Mesodermal cell (in vitro differentiated cells): ENCODE measurements around the gene CHD6.

Experiments
- H3K27ac ChIP-seq: 2 replicates; pipeline ENCODE4 v1.7.0; 2013; ENCODE audit warnings: mild to moderate bottlenecking, low read depth, low read length, moderate library complexity; ENCODE audit not compliant: severe bottlenecking
- H3K36me3 ChIP-seq: 2 replicates; pipeline ENCODE4 v1.7.1; 2013; ENCODE audit warnings: mild to moderate bottlenecking, low read length, moderate library complexity; ENCODE audit not compliant: control insufficient read depth, insufficient read depth
- H3K4me1 ChIP-seq: one replicate; pipeline ENCODE4 v1.7.1; 2013; ENCODE audit warnings: mild to moderate bottlenecking, low read length; ENCODE audit not compliant: insufficient read depth, control insufficient read depth, poor library complexity, severe bottlenecking
- H3K4me3 ChIP-seq: 2 replicates; pipeline ENCODE4 v1.7.0; 2013; ENCODE audit warnings: low read length, control low read depth, mild to moderate bottlenecking; ENCODE audit not compliant: insufficient read depth, poor library complexity, severe bottlenecking; ENCODE audit errors: extremely low read depth
- H3K9me3 ChIP-seq: 2 replicates; pipeline ENCODE4 v1.7.1; 2013; ENCODE audit warnings: mild to moderate bottlenecking, low read length, moderate library complexity; ENCODE audit not compliant: control insufficient read depth
- WGBS, 2 experiments: methylation state at CpG; one replicate each; pipeline ENCODE4 v1.1.5; 2013; ENCODE audit warnings: missing lambda C conversion rate in 2 of 2; ENCODE audit not compliant: insufficient coverage in 2 of 2; 5-methylcytosine and 5-hydroxymethylcytosine counted together

The CHD6 gene

DNA sequence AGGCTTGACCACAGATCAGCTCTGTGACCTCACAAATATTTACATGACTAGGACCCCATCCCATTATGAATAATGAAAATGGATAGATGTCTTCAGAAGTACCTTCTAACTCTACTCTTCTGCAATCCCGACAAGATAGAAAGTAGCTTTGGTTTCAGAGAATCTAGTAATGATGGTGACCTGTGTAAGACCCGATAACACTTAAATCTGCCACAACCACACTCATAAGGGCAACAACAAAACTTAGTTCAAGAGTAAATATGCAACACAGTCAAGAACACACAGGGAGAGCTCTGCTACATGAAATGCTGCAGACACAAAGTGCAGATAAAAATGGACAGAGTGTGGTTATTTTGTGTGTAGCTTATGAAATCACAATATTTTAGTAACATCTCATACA lies 9.6 kb downstream of the CHD6 start:
- H3K4me1 ChIP-seq, result no peaks in the 10 kb centered on the region
- no peak overlapping the region for H3K4me3 ChIP-seq
- no peaks in the 10 kb centered on the region for H3K9me3 ChIP-seq
- WGBS, 2 experiments, result no CpG with 5 or more reads among the region's 2 CpGs
- no peaks in the 10 kb centered on the region for H3K36me3 ChIP-seq
- H3K27ac ChIP-seq, result no peak overlapping the region

GRCh38 chr20:41607791-41608190 lies 10.4 kb downstream of the CHD6 start:
- Histone ChIP-seq H3K4me1 (no peaks in the 10 kb centered on the region), H3K4me3 (no peak overlapping the region), H3K27ac (no peak overlapping the region), H3K9me3 (no peaks in the 10 kb centered on the region), H3K36me3 (no peaks in the 10 kb centered on the region)
- WGBS, 2 experiments, result no CpG with 5 or more reads among the region's 1 CpG

- H3K9me3 ChIP-seq, result peaks cover 29% of the 10 kb centered on the region
- H3K27ac ChIP-seq, result no peak overlapping the region
- no peaks in the 10 kb centered on the region for H3K4me1 ChIP-seq
- no peak overlapping the region for H3K4me3 ChIP-seq
- WGBS, 2 experiments, result no CpG with 5 or more reads among the region's 1 CpG
- peaks cover 7% of the 10 kb centered on the region for H3K36me3 ChIP-seq
These were observed 14.2 kb downstream of the CHD6 start for GRCh38 chr20:41604002-41604401.

- Histone ChIP-seq H3K4me1 (no peaks in the 10 kb centered on the region), H3K9me3 (peaks cover 51% of the 10 kb centered on the region), H3K36me3 (peaks cover 7% of the 10 kb centered on the region), H3K4me3 (no peak overlapping the region), H3K27ac (no peak overlapping the region)
- 91 to 100% methylated on average over 4 of the region's 4 CpGs for WGBS, 2 experiments
These were observed 16.4 kb downstream of the CHD6 start for GRCh38 chr20:41601742-41602141.

DNA sequence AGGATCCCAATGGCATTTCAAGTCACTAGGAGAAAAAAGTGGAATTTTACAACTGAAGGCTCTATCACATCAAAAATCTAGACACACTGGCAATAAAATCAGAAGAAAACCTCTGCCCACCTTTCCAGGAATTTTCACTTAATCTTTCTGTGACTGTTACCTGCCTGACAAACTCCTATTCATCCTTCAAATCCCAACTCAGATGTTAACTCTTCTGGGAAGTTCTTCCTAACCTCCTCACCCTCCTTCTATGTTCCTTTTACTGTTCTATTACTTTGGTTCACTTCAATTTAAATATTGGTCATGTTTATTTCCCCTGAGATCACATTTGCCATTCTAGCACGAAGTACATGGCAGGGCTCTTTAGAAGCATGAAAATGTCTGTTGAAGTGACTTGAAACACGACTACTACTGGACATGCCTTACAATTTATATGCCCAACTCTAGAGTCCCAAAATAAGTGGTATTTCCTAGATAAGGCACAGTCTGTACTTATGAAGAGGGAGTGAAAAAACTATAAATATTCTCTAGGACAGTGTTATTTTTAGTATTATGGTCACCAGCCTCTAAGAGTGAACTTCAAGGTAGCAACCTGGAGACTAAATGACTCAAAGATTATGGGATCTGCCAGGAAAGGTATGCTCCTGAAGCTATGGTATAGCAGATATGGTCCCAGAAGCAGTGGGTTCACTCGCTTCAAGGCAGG lies 17.1 kb downstream of the CHD6 start:
- Histone ChIP-seq H3K9me3 (peaks cover 57% of the 10 kb centered on the region), H3K36me3 (peaks cover 8% of the 10 kb centered on the region), H3K27ac (no peak overlapping the region), H3K4me3 (no peak overlapping the region), H3K4me1 (no peaks in the 10 kb centered on the region)
- 100% methylated on average over 1 of the region's 3 CpGs for WGBS, 2 experiments

DNA sequence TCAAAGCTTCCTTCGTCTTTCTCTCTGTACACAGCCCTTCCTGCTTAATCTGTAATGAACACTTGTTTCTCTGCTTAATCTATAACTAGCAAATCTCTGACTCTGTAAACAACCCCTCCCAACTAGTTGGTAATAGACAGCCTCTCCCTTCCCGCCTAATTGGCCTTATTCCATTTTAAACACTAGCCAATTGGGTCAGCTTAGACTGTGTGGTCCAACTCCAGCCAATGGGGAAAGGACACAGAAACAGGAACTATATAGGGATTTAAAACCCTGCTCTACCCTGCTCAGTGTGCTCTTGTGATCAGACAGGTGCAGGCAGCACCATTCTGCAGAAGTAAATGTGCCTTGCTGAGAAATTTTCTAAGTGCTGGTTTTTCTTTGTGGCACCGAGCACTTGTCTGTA lies 18.5 kb downstream of the CHD6 start:
- H3K36me3 ChIP-seq, result peaks cover 21% of the 10 kb centered on the region
- no peak overlapping the region for H3K27ac ChIP-seq
- H3K4me1 ChIP-seq, result no peaks in the 10 kb centered on the region
- peaks cover 67% of the 10 kb centered on the region for H3K9me3 ChIP-seq
- WGBS, 2 experiments, result 86 to 100% methylated on average over 1 to 2 of the region's 3 CpGs
- H3K4me3 ChIP-seq, result no peak overlapping the region

DNA sequence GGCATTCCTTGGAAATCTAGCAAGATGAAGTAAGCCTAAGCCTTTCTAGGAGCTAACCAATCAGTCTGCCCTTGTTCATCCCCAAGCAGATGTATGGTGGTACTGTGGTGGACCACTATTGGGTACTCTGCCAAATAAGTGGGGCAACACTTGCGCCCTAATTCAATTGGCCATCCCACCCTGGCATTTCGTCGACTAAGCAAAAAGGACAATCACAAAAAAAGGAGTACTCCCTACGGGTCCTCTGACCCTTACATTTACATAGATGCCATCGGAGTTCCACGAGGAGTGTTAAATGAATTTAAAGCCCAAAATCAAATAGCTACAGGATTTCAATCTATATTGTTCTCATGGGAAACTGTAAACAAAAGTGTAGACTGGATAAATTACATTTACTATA lies 19.5 kb downstream of the CHD6 start:
- Histone ChIP-seq H3K4me3 (no peak overlapping the region), H3K9me3 (peaks cover 72% of the 10 kb centered on the region), H3K36me3 (peaks cover 31% of the 10 kb centered on the region), H3K4me1 (no peaks in the 10 kb centered on the region), H3K27ac (no peak overlapping the region)
- WGBS, 2 experiments, result 96% methylated on average over 3 of the region's 6 CpGs; no CpG with 5 or more reads in 1 of the 2 experiments

- Histone ChIP-seq H3K27ac (no peak overlapping the region), H3K4me1 (no peaks in the 10 kb centered on the region), H3K36me3 (peaks cover 24% of the 10 kb centered on the region), H3K9me3 (peaks cover 58% of the 10 kb centered on the region), H3K4me3 (no peak overlapping the region)
- 97 to 98% methylated on average over 6 to 7 of the region's 8 CpGs for WGBS, 2 experiments
These were observed 23.5 kb downstream of the CHD6 start for GRCh38 chr20:41594514-41595322.

DNA sequence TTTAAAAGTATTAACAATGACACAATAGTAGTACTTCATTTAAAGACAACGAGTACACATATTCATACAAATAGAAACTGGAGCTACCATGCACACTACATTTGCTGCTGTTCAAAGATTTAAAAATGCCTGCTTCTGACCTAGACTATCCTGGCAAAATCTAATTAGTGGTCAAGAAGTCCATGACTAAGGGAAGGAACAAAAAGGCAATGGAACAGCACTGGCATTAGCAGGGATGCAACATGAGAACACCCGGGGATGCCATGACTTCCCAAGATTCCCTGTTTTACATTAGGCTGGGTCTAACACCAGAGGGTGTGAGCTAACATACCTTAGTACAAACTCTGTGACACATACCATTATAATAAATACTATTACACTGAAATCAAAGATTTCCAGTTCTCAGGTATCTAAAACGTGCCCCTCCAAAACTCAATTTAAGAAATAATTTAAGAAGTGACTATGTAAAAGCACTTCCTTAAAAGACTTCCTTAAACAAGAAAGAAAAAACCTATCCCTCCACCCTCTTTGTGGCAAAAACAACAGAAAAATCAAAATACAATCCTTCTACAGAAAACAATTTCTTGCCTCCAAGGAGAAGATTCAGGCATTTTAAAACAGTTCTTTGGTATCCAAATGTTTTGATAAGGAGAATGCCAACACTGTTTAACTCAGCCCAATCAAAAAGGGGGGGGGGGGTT lies 25.5 kb downstream of the CHD6 start:
- Histone ChIP-seq H3K4me3 (no peak overlapping the region), H3K4me1 (no peaks in the 10 kb centered on the region), H3K27ac (no peak overlapping the region), H3K36me3 (peaks cover 24% of the 10 kb centered on the region), H3K9me3 (peaks cover 48% of the 10 kb centered on the region)
- WGBS, 2 experiments, result 40 to 95% methylated on average over 1 to 2 of the region's 3 CpGs

DNA sequence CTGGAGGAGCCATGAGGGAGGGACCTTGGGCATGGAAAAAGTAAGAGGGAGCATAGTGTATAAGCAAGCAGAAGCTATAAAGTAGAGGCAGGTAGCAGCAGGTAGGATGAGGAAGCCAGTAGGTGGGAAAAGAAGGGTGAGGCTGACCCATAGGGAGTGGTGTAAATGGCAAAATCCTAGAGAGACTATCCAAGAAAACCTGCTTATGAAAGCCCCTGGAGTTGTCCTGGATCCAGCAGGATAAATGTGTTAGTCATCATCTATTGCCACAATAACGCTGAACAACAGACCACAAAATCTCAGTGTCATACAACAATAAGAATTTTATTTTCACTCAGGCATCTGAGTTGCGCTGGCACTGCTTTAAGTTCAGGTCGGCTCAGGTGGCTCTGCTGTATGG lies 30.2 kb downstream of the CHD6 start:
- no peak overlapping the region for H3K4me3 ChIP-seq
- no peak overlapping the region for H3K27ac ChIP-seq
- 92 to 100% methylated on average over 1 to 2 of the region's 3 CpGs for WGBS, 2 experiments
- peaks cover 10% of the 10 kb centered on the region for H3K36me3 ChIP-seq
- H3K4me1 ChIP-seq, result no peaks in the 10 kb centered on the region
- H3K9me3 ChIP-seq, result peaks cover 30% of the 10 kb centered on the region
